ENCODE results near the gene GNRH2.
"Not testable (repeated sequence)": the region's sequence is repeated elsewhere in the genome, so short reads cannot be mapped to it uniquely, and the experiment has no call there.

Gene GNRH2

DNA sequence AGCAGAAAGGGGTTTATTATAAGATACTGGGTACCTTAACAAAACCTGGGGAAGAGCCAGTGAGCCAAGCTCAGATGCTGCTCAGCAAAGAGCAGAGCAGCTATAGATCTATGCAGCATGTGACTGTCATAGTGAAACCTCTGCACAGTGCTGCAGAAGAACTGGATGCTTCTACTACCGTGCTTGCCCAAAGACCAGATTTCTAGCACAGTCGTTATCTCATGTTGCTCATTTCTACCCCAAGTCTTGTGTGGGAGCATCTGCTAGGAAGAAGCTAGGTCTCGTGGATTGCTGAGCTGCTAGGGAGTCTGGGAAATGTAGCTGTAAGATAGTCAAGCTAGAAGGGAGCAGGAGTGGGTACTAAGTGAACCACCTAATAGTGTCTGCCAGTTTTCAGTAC, 31.7 kb upstream of the GNRH2 start:
- ChIA-PET POLR2A (interaction anchor here (1.2 kb wide), 1 partner anchor 139 kb away, joined by 4 read pairs; the partner anchor contains the start of gene PTPRA), CTCF (interaction anchor here (0.5 kb wide), 1 partner anchor 11 kb away, joined by 3 read pairs; no protein-coding TSS in a partner anchor)
- no peak for TF ChIP-seq BHLHE40 (IDR thresholded peaks at IDR 0.05; ENCODE audit: borderline replicate concordance)
- no peak for DNase-seq (ENCODE audit: extremely low spot score)

DNA sequence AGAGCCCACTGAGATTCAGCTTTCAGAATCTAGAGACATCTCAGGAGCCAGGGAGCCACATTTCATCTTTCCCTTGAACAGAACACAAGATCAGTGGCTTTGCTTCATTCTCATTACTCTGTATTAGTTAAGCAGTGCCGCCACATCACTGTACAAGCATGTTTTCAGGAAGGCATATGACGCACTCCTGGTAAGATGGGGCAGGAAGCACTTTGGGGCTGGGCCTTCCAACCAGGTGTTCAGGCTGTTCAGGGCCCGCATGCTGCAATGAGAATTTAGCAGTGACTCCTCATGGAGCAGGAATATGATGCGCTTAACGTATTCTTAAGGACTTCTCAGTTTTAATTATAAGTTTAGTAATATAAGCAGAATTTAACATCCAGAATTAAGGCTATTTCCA, 29.7 kb upstream of the GNRH2 start:
- ChIA-PET POLR2A (no interaction called here), CTCF (no interaction called here)
- no peak for DNase-seq (ENCODE audit: extremely low spot score)
- TF ChIP-seq NFRKB (IDR thresholded peaks at IDR 0.05) (no peak), SP1 (IDR thresholded peaks at IDR 0.05) (no peak), BHLHE40 (IDR thresholded peaks at IDR 0.05; ENCODE audit: borderline replicate concordance) (no peak), FOXK2 (IDR thresholded peaks at IDR 0.05) (no peak), ELF4 (IDR thresholded peaks at IDR 0.05) (no peak), SUZ12 (IDR thresholded peaks at IDR 0.05) (no peak), LEF1 (IDR thresholded peaks at IDR 0.05; ENCODE audit: borderline replicate concordance) (no peak), ARNT (IDR thresholded peaks at IDR 0.05) (no peak), TARDBP (IDR thresholded peaks at IDR 0.05) (no peak), FOXM1 (IDR thresholded peaks at IDR 0.05; ENCODE audit: borderline replicate concordance) (no peak), FOXA1 (IDR thresholded peaks at IDR 0.05) (no peak), HDGF (IDR thresholded peaks at IDR 0.05; ENCODE audit: borderline replicate concordance) (no peak), L3MBTL2 (conservative IDR thresholded peaks at IDR 0.05) (no peak), ZNF384 (IDR thresholded peaks at IDR 0.05) (no peak), CTBP1 (IDR thresholded peaks at IDR 0.05; ENCODE audit: borderline replicate concordance) (no peak)
- TF ChIP-seq, protein P1, sequence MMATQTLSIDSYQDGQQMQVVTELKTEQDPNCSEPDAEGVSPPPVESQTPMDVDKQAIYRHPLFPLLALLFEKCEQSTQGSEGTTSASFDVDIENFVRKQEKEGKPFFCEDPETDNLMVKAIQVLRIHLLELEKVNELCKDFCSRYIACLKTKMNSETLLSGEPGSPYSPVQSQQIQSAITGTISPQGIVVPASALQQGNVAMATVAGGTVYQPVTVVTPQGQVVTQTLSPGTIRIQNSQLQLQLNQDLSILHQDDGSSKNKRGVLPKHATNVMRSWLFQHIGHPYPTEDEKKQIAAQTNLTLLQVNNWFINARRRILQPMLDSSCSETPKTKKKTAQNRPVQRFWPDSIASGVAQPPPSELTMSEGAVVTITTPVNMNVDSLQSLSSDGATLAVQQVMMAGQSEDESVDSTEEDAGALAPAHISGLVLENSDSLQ (IDR thresholded peaks at IDR 0.05), result no peak

DNA sequence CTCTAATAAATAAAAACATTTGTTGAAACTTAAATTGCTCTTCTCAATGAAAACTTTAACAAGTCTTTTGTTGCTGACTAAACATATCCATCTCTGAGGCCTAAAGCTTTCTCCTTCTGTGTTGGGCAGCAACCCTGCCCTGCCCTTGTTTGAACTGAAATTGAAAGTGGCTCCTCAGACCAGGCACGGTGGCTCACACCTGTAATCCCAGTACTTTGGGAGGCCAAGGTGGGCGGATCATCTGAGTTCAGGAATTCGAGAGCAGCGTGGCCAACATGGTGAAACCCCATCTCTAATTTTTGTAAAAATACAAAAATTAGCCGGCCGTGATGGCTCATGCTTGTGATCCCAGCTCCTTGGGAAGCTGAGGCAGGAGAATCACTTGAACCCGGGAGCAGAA, 29.2 kb upstream of the GNRH2 start:
- TF ChIP-seq SUZ12 (IDR thresholded peaks at IDR 0.05), result no peak
- no peak for TF ChIP-seq HDGF (IDR thresholded peaks at IDR 0.05; ENCODE audit: borderline replicate concordance)
- no peak for TF ChIP-seq CTBP1 (IDR thresholded peaks at IDR 0.05; ENCODE audit: borderline replicate concordance)
- DNase-seq (ENCODE audit: extremely low spot score), result no peak
- POLR2A ChIA-PET, result no interaction called here
- CTCF ChIA-PET, result no interaction called here

DNA sequence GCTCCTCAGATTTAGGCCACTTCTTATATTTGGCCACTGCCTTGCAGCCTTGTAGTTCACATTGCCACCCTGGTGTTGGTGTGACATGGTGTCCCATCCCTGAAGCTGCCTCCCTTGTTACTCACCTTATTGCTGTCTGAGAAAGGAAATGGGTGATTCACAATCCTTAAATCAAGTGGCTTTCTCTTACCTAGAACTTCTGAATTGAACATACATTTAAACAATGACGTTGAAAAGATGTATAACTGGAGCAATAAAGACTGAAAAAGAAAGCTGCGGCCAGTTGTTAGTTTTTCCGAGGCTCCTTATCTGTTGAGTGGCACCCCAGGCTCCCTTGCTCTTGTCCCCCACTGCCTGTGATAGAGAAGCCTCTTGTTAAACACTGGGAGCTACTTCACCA, 28.8 kb upstream of the GNRH2 start:
- CTCF ChIA-PET, result interaction anchor here (0.8 kb wide), 1 partner anchor 198 kb away, joined by 3 read pairs; no protein-coding TSS in a partner anchor
- POLR2A ChIA-PET, result no interaction called here
- DNase-seq (ENCODE audit: extremely low spot score), result no peak
- no peak for TF ChIP-seq ARNT (IDR thresholded peaks at IDR 0.05)
- no peak for TF ChIP-seq NFRKB (IDR thresholded peaks at IDR 0.05)
- no peak for TF ChIP-seq LEF1 (IDR thresholded peaks at IDR 0.05; ENCODE audit: borderline replicate concordance)
- no peak for TF ChIP-seq SP1 (IDR thresholded peaks at IDR 0.05)
- TF ChIP-seq TARDBP (IDR thresholded peaks at IDR 0.05), result no peak
- no peak for TF ChIP-seq ELF4 (IDR thresholded peaks at IDR 0.05)

DNA sequence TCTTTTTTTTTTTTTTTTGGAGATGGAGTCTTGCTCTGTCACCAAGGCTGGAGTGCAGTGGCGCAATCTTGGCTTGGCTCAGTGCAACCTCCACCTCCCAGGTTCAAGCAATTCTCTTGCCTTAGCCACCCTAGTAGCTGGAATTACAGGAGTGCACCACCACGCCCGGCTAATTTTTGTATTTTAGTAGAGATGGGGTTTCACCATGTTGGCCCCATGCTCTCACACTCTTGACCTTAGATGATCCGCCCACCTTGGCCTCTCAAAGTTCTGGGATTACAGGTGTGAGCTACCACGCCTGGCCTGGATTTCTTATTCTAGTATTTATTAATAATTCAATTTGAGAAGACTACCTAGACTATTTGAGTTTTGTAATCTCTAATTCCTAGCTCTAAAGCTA, 28.1 kb upstream of the GNRH2 start:
- POLR2A ChIA-PET, result not testable (repeated sequence)
- CTCF ChIA-PET, result interaction anchor here (0.8 kb wide), 1 partner anchor 199 kb away, joined by 3 read pairs; no protein-coding TSS in a partner anchor

DNA sequence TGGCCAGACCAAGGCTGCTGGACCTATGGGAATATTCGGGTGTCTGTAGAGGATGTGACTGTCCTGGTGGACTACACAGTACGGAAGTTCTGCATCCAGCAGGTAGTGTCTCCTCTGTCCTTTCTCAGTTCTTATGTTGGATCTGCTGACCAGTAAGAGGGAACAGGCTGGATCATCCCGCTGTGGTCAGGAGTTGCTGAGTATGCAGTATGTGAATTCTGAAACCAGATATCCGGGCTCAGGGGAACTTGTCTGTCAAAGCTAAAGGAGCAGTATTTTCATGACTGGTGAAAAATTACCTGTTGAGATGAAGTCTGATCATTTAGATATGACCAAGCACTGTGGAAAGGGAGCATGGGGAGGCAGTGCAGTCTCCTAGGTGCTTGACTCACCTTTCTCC, 22.1 kb upstream of the GNRH2 start:
- ChIA-PET CTCF (no interaction called here), POLR2A (no interaction called here)
- DNase-seq (ENCODE audit: extremely low spot score), result no peak
- TF ChIP-seq SP1 (IDR thresholded peaks at IDR 0.05) (no peak), NFRKB (IDR thresholded peaks at IDR 0.05) (no peak), FOXK2 (IDR thresholded peaks at IDR 0.05) (no peak), TARDBP (IDR thresholded peaks at IDR 0.05) (no peak), SUZ12 (IDR thresholded peaks at IDR 0.05) (no peak), FOXM1 (IDR thresholded peaks at IDR 0.05; ENCODE audit: borderline replicate concordance) (no peak)
- TF ChIP-seq, protein P1 (IDR thresholded peaks at IDR 0.05), result no peak

More for the DNA sequence above, 28.1 kb upstream of the GNRH2 start:
- DNase-seq (ENCODE audit: extremely low spot score), result not testable (repeated sequence)

DNA sequence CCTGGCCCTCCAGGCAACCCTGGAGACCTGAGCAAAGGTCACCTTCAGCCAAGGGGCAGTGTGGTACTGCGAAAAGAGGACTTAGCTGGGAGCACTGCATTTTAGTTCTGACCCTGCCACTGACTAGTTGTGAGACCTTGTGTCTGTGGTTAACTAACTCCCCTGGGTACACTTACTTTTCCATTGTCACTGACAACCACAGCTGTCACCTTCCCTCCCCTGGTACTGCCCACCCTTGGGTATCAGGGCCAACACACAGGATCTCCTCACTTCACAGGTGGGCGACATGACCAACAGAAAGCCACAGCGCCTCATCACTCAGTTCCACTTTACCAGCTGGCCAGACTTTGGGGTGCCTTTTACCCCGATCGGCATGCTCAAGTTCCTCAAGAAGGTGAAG, 21.6 kb upstream of the GNRH2 start:
- TF ChIP-seq CTBP1 (IDR thresholded peaks at IDR 0.05; ENCODE audit: borderline replicate concordance) (no peak), ZNF384 (IDR thresholded peaks at IDR 0.05) (no peak), FOXA1 (IDR thresholded peaks at IDR 0.05) (no peak), BHLHE40 (IDR thresholded peaks at IDR 0.05; ENCODE audit: borderline replicate concordance) (no peak)
- POLR2A ChIA-PET, result no interaction called here
- no peak for DNase-seq (ENCODE audit: extremely low spot score)
- CTCF ChIA-PET, result no interaction called here

DNA sequence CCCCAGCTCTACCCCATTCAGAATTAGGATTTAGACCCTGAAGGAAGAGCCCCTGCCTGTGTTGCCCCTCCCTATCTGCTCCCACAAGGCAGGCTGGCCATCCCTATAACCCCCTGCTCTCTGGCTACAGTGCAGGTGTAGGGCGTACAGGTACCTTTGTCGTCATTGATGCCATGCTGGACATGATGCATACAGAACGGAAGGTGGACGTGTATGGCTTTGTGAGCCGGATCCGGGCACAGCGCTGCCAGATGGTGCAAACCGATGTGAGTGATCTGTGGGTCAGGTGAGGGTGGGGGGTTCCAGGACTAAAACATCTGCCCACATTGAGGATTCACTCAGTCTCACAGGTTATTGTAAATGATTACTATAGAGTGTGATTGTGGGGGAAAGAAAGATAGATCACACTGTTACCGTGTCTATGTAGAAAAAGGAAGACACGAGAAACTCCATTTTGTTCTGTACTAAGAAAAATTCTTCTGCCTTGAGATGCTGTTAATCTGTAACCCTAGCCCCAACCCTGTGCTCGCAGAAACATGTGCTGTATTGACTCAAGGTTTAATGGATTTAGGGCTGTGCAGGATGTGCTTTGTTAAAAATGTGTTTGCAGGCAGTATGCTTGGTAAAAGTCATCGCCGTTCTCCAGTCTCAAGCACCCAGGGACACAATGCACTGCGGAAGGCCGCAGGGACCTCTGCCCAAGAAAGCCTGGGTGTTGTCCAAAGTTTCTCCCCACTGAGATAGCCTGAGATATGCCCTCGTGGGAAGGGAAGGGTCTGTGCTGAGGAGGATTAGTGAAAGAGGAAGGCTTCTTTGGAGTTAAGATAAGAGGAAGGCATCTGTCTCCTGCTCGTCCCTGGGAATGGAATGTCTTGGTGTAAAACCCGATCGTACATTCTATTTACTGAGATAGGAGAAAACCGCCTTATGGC, 20.6 kb upstream of the GNRH2 start:
- CTCF ChIA-PET; DNase-seq (ENCODE audit: extremely low spot score); POLR2A ChIA-PET: not testable (repeated sequence)
